ENCODE data around the gene MAP4K4.

MAP4K4 gene

GRCh38 chr2:101812226-101812625 lies 114.7 kb downstream of the MAP4K4 start:
- no peak for DNase-seq (ENCODE audit: low read depth in 1 of 2, low spot score in 1 of 2)

- DNase-seq (ENCODE audit: low read depth in 1 of 2, low spot score in 1 of 2), result no peak
Observed at GRCh38 chr2:101814752-101815151, 117.2 kb downstream of the MAP4K4 start.

GRCh38 chr2:101815154-101815553 lies 117.6 kb downstream of the MAP4K4 start:
- no peak for DNase-seq (ENCODE audit: low read depth in 1 of 2, low spot score in 1 of 2)

- no peak for DNase-seq (ENCODE audit: low read depth in 1 of 2, low spot score in 1 of 2)
Observed at GRCh38 chr2:101815739-101816391, 118.4 kb downstream of the MAP4K4 start.

GRCh38 chr2:101816598-101816997 lies 119.1 kb downstream of the MAP4K4 start:
- DNase-seq (ENCODE audit: low read depth in 1 of 2, low spot score in 1 of 2), result no peak

- no peak for DNase-seq (ENCODE audit: low read depth in 1 of 2, low spot score in 1 of 2)
Observed at GRCh38 chr2:101817481-101817880, 120.0 kb downstream of the MAP4K4 start.

GRCh38 chr2:101818531-101819451 lies 121.3 kb downstream of the MAP4K4 start:
- no peak for DNase-seq (ENCODE audit: low read depth in 1 of 2, low spot score in 1 of 2)

GRCh38 chr2:101820519-101820918 lies 123.0 kb downstream of the MAP4K4 start:
- DNase-seq (ENCODE audit: low read depth in 1 of 2, low spot score in 1 of 2), result no peak

- no peak for DNase-seq (ENCODE audit: low read depth in 1 of 2, low spot score in 1 of 2)
Observed at GRCh38 chr2:101821059-101821805, 123.7 kb downstream of the MAP4K4 start.

GRCh38 chr2:101821828-101822458 lies 124.4 kb downstream of the MAP4K4 start:
- DNase-seq (ENCODE audit: low read depth in 1 of 2, low spot score in 1 of 2), result no peak

- peak; percentile 13 to 66 for DNase-seq (ENCODE audit: low read depth in 1 of 2, low spot score in 1 of 2)
Observed at GRCh38 chr2:101823347-101823791, 125.9 kb downstream of the MAP4K4 start.

GRCh38 chr2:101823859-101824258 lies 126.4 kb downstream of the MAP4K4 start:
- no peak for DNase-seq (ENCODE audit: low read depth in 1 of 2, low spot score in 1 of 2)

GRCh38 chr2:101826716-101827115 lies 129.2 kb downstream of the MAP4K4 start:
- DNase-seq (ENCODE audit: low read depth in 1 of 2, low spot score in 1 of 2), result no peak

- no peak for DNase-seq (ENCODE audit: low read depth in 1 of 2, low spot score in 1 of 2)
Observed at GRCh38 chr2:101827246-101827645, 129.7 kb downstream of the MAP4K4 start.

- no peak for DNase-seq (ENCODE audit: low read depth in 1 of 2, low spot score in 1 of 2)
Observed at GRCh38 chr2:101828257-101828656, 130.8 kb downstream of the MAP4K4 start.

- DNase-seq (ENCODE audit: low read depth in 1 of 2, low spot score in 1 of 2), result no peak
Observed at GRCh38 chr2:101828673-101829334, 131.3 kb downstream of the MAP4K4 start.

- no peak for DNase-seq (ENCODE audit: low read depth in 1 of 2, low spot score in 1 of 2)
Observed at GRCh38 chr2:101829429-101829828, 131.9 kb downstream of the MAP4K4 start.

- no peak for DNase-seq (ENCODE audit: low read depth in 1 of 2, low spot score in 1 of 2)
Observed at GRCh38 chr2:101830146-101830545, 132.6 kb downstream of the MAP4K4 start.

- no peak for DNase-seq (ENCODE audit: low read depth in 1 of 2, low spot score in 1 of 2)
Observed at GRCh38 chr2:101830555-101830954, 133.0 kb downstream of the MAP4K4 start.

- peak; percentile 21 to 59 for DNase-seq (ENCODE audit: low read depth in 1 of 2, low spot score in 1 of 2)
Observed at GRCh38 chr2:101831351-101831865, 133.9 kb downstream of the MAP4K4 start.

Data from activated CD4-positive, alpha-beta T cell treated with anti-CD3 and anti-CD28 coated beads, Interleukin-2, amount 50 U/mL, for 24 hours (primary cell).